GM20000 (cell line): ENCODE data around the gene ZNF586.
A peak's percentile ranks its signal among the peaks of the same experiment; 100 is the strongest.
"Not testable (repeated sequence)": the region's sequence is repeated elsewhere in the genome, so short reads cannot be mapped to it uniquely, and the experiment has no call there.

Experiments used
- DNase-seq: peaks from one replicate; pipeline ENCODE4 v3.0.0; 2012; ENCODE audit warnings: low spot score
- TF ChIP-seq, protein P1 (sequence below): IDR thresholded peaks from 2 replicates; pipeline ENCODE4 v1.5.1; 2012; ENCODE audit warnings: mild to moderate bottlenecking, control low read depth; ENCODE audit errors: extremely low read depth, missing control alignments

Gene ZNF586

DNA sequence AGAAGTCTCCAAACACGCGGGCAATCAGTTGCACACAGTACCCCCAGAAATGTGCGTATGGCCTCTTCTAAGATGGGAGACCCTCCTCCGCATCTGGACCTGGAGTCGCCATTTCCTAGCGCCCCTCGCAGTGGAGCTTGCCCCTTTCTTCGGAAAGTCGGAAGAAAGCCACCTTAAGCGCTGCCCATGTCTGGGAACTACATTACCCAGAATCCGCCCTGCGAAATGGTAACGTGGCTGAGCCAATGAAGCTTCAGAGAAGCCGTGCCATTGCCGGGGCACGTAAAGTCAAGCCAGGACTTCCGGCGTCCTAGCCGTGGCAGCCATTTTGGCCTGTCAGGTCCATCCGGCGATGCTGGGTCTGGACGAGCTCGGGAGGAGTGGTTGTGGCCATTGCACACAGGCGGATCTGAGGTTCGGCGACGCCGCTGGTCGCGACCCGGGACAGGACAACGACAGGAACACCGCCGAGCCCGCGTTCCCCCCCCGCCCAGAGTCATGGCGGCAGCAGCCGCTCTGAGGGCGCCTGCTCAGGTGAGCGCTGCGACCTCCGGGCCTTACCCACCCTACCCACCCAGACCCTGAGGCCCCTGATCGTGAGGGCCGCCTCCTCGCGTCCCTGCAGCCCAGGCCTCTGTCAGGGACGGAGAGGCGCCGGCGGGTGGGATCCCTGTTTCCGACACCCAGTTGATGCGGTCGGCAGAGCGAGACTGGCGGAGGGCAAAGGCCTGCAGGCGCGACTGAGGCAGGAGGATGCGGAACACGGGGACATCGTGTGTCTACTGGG, at the start of gene ZNF586:
TSS of gene ZNF586 (plus strand) at position 332 of the 787 bp plus-strand sequence. CDS start at position 499, 167 bp downstream.
- TF ChIP-seq, protein P1, sequence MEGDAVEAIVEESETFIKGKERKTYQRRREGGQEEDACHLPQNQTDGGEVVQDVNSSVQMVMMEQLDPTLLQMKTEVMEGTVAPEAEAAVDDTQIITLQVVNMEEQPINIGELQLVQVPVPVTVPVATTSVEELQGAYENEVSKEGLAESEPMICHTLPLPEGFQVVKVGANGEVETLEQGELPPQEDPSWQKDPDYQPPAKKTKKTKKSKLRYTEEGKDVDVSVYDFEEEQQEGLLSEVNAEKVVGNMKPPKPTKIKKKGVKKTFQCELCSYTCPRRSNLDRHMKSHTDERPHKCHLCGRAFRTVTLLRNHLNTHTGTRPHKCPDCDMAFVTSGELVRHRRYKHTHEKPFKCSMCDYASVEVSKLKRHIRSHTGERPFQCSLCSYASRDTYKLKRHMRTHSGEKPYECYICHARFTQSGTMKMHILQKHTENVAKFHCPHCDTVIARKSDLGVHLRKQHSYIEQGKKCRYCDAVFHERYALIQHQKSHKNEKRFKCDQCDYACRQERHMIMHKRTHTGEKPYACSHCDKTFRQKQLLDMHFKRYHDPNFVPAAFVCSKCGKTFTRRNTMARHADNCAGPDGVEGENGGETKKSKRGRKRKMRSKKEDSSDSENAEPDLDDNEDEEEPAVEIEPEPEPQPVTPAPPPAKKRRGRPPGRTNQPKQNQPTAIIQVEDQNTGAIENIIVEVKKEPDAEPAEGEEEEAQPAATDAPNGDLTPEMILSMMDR: no peak
- peak; percentile 93 for DNase-seq

DNA sequence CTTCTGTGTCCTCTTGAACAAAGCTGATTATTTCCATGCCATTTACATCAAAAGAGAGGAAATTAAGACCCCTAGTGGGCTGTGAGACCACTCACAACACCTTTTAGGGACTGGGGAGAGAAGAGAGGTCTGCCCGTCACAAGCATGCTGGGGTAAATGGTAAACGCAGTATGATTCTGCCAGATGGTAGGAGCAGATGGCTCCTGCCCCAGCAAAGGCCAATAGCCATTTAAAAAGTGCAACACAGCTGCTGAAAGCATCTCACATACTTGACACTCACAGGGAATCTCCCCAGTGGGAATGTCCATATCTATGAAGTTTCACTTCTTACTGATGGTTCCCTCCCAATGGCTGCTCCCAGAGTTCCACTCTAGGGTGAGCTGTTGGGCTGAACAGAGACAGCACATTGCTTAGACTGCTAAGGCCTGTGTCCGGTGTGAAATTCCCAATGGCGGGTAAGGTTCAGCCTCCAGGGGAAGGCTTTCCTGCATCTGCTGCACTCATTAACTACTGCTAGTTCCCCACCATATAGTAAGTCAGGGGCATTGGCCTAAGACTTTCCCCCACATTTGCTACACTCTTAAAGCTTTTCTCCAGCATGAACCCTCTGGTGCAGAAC, 49.5 kb upstream of the ZNF586 start:
- TF ChIP-seq, protein P1: no peak
- no peak for DNase-seq

DNA sequence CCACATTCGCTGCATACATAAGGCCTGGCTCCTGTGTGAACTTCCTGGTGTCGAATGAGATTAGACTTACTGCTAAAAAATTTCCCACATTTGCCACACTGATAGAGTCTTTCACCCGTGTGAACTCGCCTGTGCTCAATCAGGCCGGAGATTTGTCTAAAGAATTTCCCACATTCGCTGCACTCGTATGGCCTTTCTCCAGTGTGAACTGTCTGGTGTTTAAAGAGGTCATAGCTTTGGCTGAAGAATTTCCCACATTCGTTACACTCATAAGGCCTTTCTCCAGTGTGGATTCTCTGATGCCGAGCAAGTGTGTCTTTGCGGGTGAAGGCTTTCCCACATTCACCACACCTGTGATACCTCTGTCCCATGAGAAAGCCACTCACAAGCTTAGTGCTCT, 48.6 kb upstream of the ZNF586 start:
- TF ChIP-seq, protein P1: no peak
- no peak for DNase-seq

DNA sequence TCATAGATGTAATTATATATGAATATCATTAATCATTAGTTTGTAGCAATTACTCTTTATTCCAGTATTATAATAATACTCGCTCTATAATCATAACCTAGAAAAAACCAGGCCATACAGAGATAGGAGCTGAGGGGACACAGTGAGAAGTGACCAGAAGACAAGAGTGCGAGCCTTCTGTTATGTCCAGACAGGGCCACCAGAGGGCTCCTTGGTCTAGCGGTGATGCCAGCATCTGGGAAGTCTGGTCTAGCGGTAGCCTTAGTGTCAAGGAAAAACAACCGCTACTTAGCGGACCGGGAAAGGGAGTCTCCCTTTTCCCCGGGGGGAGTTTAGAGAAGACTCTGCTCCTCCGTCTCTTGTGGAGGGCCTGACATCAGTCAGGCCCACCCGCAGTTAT, 31.2 kb upstream of the ZNF586 start:
- TF ChIP-seq, protein P1: peak; percentile 30
- DNase-seq: not testable (repeated sequence)

DNA sequence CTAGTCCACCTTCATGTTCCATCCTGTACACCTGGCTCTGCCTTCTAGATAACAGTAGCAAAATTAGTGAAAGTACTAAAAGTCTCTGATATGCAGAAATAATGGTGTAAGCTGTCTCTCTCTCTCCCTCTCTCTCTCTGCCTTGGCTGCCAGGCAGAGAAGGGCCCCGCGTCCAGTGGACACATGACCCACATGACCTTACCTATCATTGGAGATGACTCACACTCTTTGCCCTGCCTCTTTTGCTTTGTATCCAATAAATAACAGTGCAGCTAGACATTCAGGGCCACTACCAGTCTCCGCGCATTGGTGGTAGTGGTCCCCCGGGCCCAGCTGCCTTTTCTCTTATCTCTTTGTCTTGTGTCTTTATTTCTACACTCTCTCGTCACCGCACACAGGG, 30.7 kb upstream of the ZNF586 start:
- not testable (repeated sequence) for DNase-seq

DNA sequence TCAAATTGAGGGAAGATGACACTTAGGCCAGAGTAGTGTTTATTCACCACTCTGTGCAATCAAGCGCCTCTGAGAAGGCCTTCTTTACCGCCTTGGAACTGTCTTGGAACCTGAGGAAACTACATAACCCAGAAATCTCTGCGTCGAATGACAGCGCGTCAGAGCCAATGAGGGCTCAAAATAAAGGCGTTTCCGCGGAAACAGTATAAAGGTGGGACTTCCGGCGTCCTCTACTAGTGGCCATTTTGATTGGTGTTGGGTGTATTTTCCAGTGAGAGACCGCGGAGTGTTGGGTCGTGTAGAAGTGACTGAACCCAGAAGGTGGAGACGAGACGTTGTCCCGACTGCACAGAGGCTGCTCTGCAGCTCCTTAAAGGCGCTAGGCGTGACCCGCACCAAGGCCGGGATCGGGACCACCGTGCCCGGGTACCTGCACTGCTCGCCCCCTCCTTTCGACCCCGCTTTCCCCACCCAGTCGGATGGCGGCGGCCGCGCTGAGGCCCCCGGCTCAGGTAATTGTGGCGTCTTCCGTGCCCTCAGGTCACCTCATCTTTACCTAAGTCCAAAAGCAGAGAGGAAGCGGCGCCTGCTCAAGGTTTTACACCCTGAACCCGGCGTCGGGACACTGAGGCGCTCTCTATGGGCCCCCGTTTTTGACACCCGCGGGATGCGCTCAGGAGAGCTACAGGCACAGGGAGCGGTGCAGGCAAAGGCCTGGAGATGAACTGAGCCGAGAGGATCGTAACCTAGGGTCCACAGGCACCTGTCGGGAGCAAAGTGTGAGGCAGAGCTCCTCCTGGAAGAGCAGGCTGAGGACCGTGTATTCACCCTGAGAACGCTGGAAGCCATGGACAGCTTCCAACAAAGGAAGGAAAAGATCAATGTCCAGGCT, 22.6 kb upstream of the ZNF586 start, which contains the start of gene ZNF776:
TSS of gene ZNF776 (plus strand) at position 236 of the 892 bp plus-strand sequence. CDS start at position 480, 244 bp downstream.
- TF ChIP-seq, protein P1: no peak
- DNase-seq: peak; percentile 90

DNA sequence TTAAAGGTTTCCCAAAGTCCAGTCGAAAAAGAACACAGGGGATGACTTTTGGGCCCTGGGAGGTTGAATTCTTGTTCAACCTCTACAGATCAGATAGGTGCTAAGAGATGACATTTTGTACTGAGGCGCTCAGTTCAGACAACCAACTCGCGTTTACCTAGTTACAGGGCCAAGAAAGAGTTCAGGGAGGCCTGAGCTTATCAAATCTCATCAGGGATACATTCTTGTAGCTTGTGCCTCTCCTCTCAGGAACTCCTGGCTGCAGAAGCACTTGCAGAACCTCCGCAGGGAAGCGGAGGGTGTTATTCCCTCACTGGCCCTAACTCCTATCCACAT, 22.0 kb upstream of the ZNF586 start:
- TF ChIP-seq, protein P1: no peak
- no peak for DNase-seq
